HG03139 (cell line): ENCODE results near the gene PXYLP1.
A peak's percentile ranks its signal among the peaks of the same experiment; 100 is the strongest.

ENCODE experiments used
- ATAC-seq: cut with Tn5 transposase; IDR thresholded peaks from one replicate; pipeline ENCODE4 v1.9.1; 2021; ENCODE audit not compliant: unreplicated experiment

The PXYLP1 gene

GRCh38 chr3:141248064-141248463 is 16.4 kb downstream of the PXYLP1 start:
- no peak for ATAC-seq

GRCh38 chr3:141249041-141249440 is 17.4 kb downstream of the PXYLP1 start:
- ATAC-seq = no peak

GRCh38 chr3:141250342-141250741 is 18.7 kb downstream of the PXYLP1 start:
- ATAC-seq = no peak

- no peak for ATAC-seq
These were observed 19.2 kb downstream of the PXYLP1 start for GRCh38 chr3:141250828-141251227.

GRCh38 chr3:141253326-141253725 is 21.7 kb downstream of the PXYLP1 start:
- ATAC-seq = no peak

- no peak for ATAC-seq
These were observed 22.2 kb downstream of the PXYLP1 start for GRCh38 chr3:141253811-141254210.

- no peak for ATAC-seq
These were observed 23.7 kb downstream of the PXYLP1 start for GRCh38 chr3:141255137-141255845.

GRCh38 chr3:141255846-141256261 is 24.2 kb downstream of the PXYLP1 start:
- no peak for ATAC-seq

- ATAC-seq = no peak
These were observed 25.2 kb downstream of the PXYLP1 start for GRCh38 chr3:141256820-141257219.

GRCh38 chr3:141257961-141258360 is 26.3 kb downstream of the PXYLP1 start:
- ATAC-seq = no peak

GRCh38 chr3:141258973-141259372 is 27.3 kb downstream of the PXYLP1 start:
- no peak for ATAC-seq

- no peak for ATAC-seq
These were observed 28.4 kb downstream of the PXYLP1 start for GRCh38 chr3:141259821-141260629.

GRCh38 chr3:141260630-141260927 is 29.0 kb downstream of the PXYLP1 start:
- ATAC-seq = no peak

- no peak for ATAC-seq
These were observed 30.1 kb downstream of the PXYLP1 start for GRCh38 chr3:141261472-141262307.

- no peak for ATAC-seq
These were observed 30.7 kb downstream of the PXYLP1 start for GRCh38 chr3:141262308-141262705.

- ATAC-seq = no peak
These were observed 34.6 kb downstream of the PXYLP1 start for GRCh38 chr3:141266186-141266585.

GRCh38 chr3:141266797-141267555 is 35.4 kb downstream of the PXYLP1 start:
- peak; percentile 61 for ATAC-seq

- no peak for ATAC-seq
These were observed 36.0 kb downstream of the PXYLP1 start for GRCh38 chr3:141267629-141268028.

GRCh38 chr3:141268306-141268705 is 36.7 kb downstream of the PXYLP1 start:
- ATAC-seq = no peak

- no peak for ATAC-seq
These were observed 37.2 kb downstream of the PXYLP1 start for GRCh38 chr3:141268791-141269190.

GRCh38 chr3:141269961-141270360 is 38.3 kb downstream of the PXYLP1 start:
- ATAC-seq = no peak
